NCI-H446 treated with DMSO at 0.1 percent for 48 hours (cell line): ENCODE data around the gene MACC1.
"Not testable (repeated sequence)": the region's sequence is repeated elsewhere in the genome, so short reads cannot be mapped to it uniquely, and the experiment has no call there.

Source experiments
- DNase-seq: peaks from one replicate; lab custom pipeline; 2025; lab: John Stamatoyannopoulos, UW

The MACC1 gene

GRCh38 chr7:20207811-20208210 lies 9.4 kb downstream of the MACC1 start:
- DNase-seq, result not testable (repeated sequence)

DNA sequence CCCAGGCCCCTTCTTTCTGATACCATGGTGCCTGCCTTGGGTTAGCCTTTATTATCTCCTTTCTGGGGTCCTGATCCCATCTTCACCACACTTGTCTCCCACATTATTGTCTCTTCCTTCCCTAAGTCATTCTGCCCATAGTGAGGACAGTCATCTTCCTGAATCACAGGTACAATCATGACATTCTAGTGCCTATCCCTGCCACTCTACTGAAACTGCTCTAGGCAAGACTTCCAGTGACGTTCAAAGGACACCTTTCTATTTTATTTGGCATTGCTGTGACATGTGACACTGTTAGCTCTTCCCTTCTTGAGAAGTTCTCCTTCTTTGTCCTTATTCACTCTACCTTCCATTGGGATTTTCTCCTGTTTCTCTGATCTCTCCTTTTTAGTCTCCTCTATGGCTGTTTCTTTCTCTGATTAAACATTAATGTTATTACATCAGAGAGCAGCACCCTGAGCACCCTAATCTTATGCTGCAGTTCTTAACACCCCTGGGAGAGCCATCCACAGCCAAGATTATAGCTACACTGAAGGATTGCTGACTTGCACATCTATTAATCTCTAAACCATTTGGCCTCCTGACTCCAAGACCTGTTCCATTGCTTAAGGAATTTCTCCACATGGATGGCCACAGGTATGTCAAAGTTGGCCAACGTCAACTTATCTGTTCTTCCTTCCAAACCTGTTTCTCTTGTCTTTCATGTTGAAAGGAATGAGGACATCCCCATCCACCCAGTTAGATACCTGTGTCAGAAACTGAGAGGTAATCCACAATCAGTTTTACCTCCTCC lies 10.9 kb downstream of the MACC1 start:
- no peak for DNase-seq

DNA sequence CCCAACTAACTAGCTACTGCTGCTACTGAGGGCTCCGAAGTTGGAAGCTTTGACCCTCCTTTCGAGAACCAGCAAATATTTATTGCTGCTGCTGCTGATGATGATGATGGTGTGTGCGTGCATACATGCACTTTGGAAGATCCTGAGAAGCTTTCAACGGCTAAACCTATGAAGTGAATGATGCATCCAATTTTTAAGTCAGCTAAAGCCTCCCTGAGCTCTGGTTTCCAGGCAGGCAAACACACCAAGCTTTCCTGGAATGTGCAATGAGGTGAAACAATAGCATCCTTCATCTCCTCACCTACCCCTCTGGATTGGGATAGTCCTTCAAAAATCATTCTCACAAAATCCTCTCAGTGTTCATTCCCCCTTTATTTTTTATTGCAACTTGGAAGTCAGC lies 13.9 kb downstream of the MACC1 start:
- no peak for DNase-seq

- no peak for DNase-seq
Measured at GRCh38 chr7:20201380-20201779, 15.8 kb downstream of the MACC1 start.

DNA sequence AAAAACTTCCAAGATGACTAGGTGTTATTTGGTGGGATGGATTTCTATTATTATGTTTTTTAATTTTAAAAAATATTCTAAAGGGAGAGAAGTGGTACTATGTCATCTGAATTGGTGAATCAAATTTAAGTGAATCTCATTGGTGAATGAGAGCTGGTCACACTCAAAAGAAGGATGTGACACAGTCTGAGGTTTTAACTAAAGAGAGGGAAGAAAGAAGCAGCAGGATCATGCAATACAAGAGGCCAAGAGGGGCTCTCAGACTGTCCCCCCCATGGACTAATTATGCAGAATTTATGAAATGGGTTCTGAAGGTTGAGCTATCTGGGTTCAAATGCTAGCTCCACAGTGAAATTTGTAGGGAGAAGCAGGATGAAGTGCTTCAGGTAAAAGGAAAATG lies 16.2 kb downstream of the MACC1 start:
- no peak for DNase-seq

DNA sequence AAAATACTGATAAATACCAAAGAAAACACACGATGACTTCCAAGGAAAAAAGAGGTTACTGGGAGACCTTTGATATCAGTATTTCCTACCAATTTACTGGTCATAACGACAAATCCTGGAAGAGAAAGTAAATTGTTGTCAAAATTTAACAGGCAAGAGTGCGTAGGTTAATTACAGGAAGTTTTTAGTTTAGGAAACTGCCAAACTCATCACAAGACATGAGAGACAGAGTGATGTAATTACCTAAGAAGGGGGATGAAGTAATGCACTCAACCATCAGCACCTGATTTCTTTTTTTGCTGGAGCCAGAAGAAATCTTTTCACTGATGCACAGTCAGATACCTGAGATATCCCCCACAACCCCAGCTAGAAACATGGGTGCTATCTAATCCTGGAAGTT lies 16.8 kb downstream of the MACC1 start:
- no peak for DNase-seq

DNA sequence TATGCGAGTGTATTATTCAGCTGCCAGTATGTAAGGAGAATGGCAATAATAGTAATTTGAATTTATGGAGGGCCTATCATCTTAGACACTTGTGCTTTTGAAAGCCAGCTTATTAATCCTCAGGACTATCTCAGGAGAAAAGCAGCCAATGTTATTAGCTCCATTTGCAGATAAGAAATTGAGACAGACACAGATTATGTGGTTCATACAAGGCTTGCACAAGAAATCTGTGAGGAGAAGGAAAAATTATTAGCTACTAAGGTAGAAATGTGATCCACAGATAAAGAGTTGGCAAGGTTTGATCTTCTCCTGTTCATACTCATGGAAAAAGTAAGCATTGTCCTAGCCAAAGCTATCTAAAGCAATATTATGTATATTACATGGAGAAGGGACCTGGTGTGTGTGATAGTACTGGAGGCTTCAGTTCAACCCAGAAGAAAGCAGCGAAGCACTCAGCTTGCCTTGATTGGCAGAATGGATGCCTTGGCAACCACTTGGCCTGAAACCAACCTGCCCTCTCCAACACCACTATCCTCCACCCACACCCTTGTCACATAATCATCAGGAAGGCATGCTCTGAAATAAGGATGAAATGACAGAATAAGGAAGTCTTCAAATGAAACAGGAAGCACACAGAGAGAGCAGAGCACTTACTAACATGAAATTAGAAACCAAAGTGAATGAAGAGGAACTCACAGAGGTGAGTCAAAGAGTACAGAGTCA lies 18.0 kb downstream of the MACC1 start:
- DNase-seq, result peak; percentile 27

- DNase-seq, result no peak
Measured at GRCh38 chr7:20198260-20198659, 18.9 kb downstream of the MACC1 start.

- DNase-seq, result no peak
Measured at GRCh38 chr7:20197837-20198236, 19.3 kb downstream of the MACC1 start.

DNA sequence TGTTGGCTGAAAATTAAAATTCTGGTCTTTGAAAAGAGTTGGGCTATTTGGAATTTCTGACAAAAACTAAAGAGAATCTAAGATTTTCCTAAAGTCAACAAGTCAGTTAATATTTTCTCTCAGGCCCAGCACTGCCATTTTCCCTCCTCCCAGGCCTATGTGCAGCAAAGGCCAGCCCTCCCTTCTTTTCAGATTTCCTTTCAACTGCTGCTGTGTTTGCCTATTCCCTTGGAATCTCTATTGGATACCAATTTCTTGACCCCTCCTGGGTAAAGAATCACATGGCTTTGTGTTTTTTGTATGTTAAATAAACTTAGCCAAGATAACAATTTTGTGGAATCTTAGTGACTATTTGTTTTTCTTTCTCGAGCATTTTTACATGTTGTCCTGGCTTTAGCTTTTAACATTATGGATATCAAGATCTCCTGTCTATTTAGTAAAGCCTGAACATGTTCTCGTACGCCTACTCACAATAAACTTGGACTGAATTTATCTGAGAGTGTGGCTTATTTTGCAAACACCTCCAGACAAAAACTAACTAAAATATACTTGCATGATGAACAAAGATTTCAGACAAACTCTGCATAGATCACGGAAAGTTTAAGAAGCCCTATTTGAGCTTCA lies 19.9 kb downstream of the MACC1 start:
- DNase-seq, result no peak

DNA sequence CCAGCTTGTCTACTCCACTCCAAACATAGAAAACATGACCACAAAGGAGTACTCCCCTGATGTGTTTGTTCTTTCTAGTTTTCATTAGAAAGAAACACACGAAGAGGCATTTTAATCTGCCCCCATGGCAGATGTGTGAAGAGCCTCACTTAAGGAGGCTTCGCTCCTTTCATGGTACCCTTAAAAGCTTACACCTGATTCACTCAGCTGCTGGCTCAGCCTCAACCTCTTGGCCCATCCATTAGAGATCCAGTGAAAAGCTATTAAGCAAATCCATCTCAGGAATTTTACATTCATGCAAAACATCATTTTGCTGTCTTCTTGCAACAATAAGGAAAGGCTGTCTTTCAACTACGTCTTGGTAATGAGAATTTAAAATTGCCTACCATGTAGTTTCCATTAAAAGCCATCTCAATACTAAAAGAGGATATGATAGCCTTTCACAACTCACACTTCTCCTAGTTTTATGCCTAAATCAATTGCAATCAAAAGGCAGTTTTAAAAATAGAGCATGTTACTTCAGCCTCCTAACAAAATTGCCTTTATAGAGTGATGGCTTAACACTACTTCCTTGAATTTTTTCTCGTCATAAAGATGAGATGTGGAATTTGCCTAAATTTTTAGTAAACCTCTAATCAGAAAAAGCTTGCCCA lies 22.7 kb downstream of the MACC1 start:
- no peak for DNase-seq

GRCh38 chr7:20193873-20194272 lies 23.3 kb downstream of the MACC1 start:
- no peak for DNase-seq

DNA sequence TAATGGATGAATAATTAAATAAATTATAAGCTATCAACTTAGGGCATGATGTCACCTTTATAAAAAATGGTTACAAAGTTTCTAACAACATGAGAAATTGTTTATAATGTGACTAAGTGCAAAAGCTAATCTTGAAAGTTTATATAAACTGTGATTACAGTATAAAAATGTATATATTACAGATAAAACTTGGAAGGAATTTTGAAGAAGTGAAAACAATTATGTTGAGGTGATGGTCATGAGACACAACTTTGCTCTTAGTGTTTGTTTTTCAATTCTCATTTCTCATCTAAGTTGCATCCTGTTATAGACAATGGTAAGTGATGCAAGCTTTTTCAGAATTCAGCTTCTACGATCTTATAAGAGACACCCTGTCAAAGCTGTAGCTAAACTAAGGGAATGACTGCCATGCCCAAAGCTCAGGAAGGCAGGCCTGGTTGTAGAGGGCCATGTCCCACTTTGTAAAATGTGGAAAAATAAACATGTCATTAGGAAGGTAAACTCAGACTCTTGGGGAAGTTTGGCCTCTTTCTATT lies 23.9 kb downstream of the MACC1 start:
- DNase-seq, result no peak

- DNase-seq, result no peak
Measured at GRCh38 chr7:20191391-20191869, 25.8 kb downstream of the MACC1 start.

DNA sequence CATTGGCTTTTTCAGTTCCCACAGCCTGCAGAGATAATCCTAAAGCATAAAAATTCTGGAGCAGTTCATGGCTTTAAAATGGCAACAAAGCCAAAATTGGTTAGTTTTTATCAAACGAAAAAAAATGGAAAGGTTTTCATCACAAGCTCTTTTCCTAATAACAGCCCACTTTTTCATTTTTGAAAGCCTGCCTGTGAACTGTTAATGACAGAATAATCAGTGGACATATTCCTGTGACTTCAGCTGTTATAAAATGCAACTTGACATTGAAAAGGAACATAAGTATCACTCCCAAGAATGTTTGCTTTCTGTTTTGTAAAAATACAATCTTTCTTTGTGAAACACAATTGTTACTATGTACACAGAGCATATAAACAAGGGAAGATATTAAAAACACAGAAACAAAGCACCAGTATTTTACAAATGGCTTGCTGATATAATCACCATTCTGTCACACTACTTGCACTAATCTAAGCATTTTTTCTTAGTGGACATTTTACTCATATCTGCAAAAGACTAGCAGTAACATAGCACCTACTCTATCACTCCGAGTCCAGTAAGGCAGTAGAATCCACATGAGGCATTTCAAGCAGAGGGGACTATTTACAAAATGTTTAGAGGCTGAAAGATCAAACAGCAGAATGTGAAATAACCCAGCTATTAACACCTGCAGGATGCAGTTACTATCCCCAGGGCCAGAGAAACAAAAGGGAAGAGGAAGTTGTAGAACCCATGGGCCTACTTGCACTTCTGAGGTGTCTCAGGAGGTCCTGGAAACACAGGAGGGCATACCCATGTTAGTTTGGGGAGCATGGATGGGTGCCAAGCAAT lies 26.4 kb downstream of the MACC1 start:
- DNase-seq, result no peak

GRCh38 chr7:20189852-20190251 lies 27.3 kb downstream of the MACC1 start:
- no peak for DNase-seq

- no peak for DNase-seq
Measured at GRCh38 chr7:20188567-20188966, 28.6 kb downstream of the MACC1 start.

- not testable (repeated sequence) for DNase-seq
Measured at GRCh38 chr7:20187850-20188249, 29.3 kb downstream of the MACC1 start.

- no peak for DNase-seq
Measured at GRCh38 chr7:20185988-20186387, 31.2 kb downstream of the MACC1 start.

DNA sequence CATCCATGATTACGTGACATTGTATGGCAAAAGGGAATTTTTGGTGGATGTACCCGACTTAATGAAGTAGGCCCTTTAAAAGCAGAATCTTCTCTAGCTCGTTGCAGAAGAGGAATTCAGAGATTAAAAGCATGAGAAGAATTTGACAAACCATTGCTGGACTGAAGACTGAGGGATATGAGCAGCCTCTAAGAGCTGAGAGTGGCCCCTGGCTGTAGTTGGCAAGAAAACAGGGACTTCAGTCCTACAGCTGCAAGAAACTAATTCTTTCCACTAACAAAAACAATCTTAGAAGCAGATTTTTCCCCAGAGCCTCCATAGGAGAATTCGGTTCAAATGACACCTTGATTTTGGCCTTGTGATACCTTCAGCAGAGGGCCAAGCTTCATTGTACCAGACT lies 34.1 kb downstream of the MACC1 start:
- DNase-seq, result no peak

- no peak for DNase-seq
Measured at GRCh38 chr7:20176578-20177242, 40.5 kb downstream of the MACC1 start.
